Measurements from ENCODE around the gene CYRIA.

GRCh38 chr2:16666449-16666801 is 791 bp upstream of the CYRIA start:
- TF ChIP-seq CTCF (IDR thresholded peaks at IDR 0.05) (no peak), POLR2A (IDR thresholded peaks at IDR 0.05) (no peak)
